Measurements from ENCODE around the gene RGP1.

The RGP1 gene

DNA sequence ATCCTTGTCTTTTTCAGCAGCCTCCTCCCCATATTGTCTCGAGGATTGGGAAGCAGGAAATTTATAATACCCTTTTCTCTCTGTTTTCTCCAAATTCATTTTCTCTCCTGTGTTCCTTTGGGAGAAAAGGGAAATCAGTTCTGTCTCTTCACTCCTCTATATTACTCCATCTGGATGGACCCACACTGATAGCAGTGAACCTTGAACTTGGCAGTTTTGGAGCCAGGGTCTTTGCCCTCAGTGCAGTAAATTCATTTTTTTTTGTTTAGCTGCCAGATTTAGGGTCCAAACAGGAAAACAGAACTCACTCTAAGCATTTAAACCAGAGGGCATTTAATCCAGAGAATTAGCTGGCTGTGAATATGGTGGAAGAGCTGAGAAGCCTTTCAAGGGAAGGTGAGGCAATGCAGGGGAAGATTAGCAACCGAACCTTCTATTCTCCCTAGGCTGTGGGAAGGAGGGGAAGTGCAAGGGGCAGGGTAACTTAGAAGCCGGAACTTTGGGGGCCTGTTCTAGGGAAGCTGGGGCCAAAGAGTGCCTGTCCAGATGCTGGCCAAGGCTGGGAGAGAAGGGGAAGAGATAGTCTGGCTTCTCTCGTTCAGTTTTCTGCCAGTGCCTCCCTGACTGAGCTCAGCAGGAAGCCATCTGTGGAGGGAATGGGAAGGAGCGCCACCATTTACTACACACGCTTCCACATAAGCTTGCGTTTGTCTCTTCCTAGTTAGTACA, 26.0 kb downstream of the RGP1 start:
- DNase-seq: no peak

DNA sequence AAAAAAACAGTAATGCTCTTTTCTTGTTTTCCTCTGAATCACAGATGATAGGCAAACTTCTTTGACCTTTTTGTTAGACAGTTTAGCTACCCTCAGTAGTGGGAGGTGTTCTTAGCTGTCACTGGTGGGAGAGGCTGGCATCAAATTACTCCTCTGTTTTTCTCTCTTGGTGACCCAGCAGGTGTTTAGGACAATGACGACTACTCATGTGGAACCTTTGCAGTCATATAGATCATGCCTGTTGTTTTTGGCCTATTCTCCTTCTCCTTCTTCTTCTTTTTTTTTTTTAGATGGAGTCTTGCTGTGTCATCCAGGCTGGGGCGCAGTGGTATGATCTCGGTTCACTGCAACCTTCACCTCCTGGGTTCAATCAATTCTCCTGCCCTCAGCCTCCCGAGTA, 26.9 kb downstream of the RGP1 start:
- DNase-seq: no peak

DNA sequence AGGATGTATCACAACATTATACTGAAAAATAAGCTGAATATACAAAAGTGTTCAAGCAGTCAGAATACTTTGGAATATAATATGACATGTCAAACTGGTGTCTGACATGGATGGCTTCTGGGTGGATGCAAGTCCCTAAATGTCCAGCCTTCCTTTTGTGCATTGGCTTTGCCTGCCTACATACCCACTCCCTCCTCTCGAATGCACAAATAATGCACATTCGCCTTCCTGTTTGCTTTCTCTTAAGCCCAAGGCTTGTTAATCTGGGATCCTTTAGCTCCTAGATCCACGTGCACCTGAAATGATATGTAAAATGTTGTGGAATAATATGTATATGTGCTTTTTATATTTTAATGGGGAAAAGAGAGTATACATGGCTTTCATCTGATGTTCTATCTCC, 29.4 kb downstream of the RGP1 start:
- DNase-seq: no peak

DNA sequence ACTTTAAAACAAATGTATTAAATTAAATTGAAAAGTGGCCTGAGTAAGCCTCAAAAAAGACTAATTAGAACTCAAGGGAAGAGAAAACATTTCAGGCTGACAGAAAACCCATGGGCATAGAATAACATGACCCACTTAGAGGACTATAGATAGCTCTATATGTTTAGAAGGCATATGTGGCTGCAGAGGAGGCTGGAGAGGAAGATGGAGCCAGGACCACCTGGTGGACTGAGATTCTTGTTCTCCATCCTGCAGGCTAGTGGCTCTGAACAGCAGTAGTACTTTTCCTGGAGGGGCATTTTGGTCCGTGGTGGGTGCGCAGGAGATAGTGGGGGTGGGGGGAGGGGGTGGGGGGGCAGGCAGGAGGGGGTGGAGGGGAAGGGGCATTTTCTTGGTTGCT, 32.0 kb downstream of the RGP1 start:
- DNase-seq: no peak

DNA sequence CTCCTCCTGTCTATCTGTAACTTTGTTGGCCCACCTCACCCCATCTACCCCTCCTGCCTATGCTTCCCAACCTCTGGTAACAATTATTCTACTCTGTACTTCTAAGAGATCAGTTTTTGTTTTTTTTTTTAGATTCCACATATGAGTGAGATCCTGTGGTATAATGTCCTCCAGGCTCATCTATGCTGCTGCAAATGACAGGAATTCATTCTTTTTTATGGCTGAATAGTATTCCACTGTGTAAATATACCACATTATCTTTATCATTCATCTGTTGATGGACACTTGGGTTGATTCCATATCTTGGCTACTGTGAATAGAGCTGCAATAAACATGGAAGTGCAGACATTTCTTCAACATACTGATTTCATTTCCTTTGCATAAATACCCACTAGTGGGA, 34.3 kb downstream of the RGP1 start:
- no peak for DNase-seq

DNA sequence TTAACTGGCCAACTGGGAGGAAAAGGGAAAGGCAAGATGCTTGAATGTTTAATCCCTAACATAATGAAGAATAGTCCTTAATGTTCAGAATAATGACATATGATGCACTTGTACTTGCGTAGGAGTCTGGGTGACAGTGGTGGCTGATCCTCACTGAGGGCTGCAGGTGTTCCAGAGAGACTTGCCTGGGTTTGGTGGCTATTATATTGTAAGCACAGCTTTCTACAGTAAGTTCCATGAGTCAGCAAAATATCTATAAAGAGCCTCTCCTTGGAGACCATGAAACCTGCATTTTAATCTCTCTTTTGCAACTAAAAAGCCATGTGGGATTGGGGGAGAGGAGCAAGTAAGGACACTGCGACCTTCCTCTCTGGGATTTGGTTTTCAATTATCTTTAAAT, 40.5 kb downstream of the RGP1 start:
- no peak for DNase-seq

DNA sequence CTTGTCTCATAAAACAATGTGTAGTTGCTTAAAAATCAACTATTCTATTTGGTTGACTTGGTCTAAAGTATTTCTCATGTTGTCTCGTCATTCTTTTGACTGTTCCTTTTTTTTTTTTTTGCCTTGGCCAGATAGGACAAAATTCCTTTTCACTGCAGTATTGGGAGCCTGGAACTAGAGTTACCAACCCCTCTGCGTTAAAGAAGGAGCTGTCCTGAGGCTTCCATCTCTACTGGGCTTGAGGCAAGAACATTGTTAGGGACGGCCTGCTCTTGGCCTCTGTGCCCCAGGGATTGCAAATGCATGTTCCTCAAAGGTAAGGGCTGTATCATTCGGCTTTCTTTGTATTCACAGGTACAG, 40.9 kb downstream of the RGP1 start:
- no peak for DNase-seq

DNA sequence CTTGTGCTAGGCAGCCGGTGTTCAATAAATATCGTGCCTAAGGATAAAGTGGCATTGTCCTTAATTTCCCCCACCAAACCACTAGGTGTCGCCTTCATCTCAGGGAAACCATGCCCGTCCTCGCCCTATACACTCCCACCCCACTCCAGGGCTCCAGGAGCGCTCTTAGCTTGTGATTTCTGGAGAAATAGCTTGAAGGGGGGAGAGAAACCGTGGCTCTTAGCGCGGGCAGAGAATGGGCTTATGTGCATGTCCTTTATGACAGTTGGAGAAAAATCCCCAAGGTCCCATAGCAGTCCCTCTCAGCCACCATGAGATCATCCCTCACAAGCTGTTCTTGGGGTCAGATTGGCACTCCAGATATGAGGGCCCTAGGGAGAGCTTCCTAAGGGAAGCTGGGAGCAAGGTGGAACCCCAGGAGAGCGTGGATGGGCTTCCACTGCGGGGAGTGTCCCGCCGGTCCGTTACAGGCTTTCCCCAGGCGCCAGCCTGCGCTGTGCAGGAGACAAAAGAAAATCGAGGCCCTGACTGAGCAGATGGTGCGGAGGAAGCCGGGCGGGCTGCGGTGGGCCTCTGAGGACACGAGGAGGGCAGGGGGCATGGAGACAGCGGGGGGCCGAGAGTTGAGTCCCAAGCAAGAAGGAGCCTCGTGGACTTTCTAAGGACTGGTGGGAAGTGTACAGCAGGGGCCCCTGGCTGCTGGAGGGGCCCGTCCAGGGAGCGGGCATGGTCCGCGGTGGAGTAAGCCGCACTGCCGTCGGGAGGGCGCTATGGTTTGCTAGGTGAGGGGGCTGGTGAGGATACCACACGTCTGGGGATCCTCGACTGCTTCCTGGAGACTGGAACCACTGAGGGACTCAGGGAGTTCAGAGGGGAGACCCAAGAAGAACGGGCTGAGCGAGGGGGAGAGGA, 41.6 kb downstream of the RGP1 start:
- DNase-seq: peak; percentile 82

DNA sequence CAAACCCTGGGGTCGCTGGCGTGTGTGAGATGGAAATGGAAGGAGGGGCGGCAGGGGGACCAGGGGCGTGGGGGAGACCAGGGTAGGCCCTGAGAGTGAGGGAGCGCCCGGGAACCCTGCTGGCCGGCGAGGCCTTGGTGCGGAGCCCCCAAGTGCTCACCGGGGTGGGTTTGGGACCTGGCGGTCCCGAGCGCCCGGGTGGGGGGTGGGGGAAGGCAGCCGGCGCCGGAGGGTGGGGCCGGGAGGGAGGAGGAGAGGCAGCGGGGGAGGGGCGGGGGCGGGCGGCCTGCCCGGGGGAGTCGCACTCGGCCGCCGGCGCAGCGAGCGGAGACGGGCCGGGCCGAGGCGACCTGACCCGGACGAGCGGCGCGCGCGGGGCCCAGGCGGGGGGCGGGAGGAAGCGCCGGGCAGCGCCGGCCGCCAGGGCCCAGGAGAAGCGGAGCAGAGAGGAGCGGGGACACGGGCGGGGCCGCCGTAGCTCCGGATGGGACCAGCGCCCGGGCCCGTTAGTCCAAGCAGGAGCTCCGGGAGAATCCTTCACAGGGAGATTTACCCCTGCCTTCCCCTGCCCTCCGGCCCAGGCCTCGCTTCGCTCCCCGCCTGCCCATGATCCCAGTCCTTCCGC, 42.3 kb downstream of the RGP1 start, which contains the start of gene NPR2:
TSS of gene NPR2 (plus strand) at position 295 of the 625 bp plus-strand sequence. CDS start 818 bp downstream, outside the sequence.
- DNase-seq: peak; percentile 75

DNA sequence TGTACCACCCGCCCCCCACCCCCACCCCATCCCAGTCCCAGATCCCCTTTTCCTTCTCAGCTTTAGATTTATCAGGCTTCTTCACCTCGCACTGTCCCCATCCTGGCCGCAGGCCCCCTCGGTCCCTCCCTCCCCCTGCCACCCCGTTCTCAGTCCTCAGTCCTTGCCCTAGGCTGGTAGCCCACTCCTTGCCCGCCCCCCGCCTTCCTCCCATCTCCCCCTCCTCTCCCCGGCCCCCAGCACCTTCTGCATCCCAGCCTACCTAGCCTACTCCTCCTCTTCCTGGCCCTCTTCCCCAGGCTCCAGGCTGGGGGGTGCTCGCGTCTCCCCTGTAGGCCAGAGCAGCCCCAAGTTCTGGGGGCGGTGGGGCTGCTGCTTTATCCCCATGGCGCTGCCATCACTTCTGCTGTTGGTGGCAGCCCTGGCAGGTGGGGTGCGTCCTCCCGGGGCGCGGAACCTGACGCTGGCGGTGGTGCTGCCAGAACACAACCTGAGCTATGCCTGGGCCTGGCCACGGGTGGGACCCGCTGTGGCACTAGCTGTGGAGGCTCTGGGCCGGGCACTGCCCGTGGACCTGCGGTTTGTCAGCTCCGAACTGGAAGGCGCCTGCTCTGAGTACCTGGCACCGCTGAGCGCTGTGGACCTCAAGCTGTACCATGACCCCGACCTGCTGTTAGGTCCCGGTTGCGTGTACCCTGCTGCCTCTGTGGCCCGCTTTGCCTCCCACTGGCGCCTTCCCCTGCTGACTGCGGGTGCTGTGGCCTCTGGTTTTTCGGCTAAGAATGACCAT, 43.1 kb downstream of the RGP1 start:
- no peak for DNase-seq

DNA sequence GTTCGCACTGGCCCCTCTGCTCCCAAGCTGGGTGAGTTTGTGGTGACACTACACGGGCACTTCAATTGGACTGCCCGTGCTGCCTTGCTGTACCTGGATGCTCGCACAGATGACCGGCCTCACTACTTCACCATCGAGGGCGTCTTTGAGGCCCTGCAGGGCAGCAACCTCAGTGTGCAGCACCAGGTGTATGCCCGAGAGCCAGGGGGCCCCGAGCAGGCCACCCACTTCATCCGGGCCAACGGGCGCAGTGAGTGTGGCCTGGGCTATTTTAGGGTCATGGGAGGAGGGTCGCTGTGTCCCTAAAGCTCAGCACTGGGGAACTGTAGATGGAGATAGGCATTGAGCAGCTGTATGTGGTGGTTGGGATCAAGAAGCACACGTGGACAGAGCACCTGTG, 43.7 kb downstream of the RGP1 start:
- no peak for DNase-seq

DNA sequence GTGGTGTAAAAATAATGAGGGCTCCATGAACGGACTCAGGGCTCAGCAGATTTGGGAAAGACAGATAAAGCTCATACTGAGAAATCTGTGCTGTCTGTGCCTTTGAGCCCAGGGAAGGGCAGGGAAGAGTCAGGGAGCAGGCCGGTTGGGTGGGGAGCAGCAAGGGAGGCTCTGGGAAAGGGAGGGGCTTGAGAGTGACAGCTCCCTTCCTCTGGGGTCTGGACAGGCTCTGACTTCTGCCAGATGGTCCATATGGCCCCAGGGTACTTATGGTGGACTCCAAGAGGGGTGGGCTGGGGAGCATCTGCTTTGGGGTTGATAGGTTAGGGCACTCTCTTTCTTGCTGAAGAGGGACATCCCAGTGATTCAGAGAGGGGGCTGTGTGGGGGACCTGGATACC, 44.4 kb downstream of the RGP1 start:
- no peak for DNase-seq

DNA sequence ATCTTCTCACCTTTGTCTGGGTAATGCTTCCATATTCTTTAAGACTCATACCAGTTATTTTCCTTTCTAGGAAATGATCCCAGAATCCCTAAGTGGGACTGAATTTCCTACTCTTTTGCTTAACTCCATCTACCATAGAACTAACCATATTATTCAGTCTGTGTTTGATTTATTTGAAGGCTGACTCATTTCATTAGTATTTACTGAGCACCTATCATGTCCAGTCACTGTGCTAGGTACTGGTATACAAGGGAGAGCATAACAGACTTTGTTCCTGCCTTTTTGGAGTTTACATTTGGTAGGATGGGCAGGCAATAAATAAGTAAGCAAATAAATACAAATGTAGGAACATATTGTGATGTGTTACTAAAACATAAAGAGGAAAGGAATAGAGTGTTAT, 46.6 kb downstream of the RGP1 start:
- DNase-seq: no peak

DNA sequence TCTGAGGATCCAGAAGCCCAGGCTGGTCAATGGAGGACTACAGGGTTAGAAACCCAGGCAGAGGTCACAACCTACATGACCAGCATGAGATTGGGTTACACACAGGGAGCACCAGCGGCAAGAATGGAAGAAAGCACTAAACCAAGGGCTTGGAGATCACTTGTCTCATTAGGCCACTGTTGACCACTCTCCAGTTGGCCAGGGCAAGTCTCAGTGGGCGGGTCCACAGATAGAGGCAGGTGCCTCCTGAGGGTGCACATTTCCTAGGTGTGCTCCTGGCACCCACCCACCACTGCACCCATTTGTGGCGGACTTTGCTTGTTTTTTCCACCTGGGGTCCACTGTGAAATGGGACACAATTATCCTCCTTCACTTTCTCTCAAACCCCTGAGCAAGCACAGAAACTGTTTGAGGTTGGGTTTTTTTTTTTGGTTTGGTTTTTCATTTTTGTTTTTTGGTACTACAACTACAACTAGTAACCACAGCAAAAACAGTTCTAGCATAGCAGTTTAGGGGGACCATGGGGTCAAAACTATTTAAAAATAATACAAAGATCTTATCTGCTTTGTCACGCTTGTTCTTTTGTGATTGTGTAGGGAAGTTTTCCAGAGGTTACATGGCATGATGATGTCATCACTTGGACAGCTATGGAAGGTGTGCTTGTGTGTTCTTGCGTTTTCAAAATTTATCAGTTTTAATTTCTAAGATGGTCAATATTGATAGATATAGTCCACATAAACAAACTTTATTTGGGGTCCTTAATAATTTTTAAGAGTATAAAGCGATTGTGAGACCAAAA, 48.4 kb downstream of the RGP1 start:
- DNase-seq: no peak

DNA sequence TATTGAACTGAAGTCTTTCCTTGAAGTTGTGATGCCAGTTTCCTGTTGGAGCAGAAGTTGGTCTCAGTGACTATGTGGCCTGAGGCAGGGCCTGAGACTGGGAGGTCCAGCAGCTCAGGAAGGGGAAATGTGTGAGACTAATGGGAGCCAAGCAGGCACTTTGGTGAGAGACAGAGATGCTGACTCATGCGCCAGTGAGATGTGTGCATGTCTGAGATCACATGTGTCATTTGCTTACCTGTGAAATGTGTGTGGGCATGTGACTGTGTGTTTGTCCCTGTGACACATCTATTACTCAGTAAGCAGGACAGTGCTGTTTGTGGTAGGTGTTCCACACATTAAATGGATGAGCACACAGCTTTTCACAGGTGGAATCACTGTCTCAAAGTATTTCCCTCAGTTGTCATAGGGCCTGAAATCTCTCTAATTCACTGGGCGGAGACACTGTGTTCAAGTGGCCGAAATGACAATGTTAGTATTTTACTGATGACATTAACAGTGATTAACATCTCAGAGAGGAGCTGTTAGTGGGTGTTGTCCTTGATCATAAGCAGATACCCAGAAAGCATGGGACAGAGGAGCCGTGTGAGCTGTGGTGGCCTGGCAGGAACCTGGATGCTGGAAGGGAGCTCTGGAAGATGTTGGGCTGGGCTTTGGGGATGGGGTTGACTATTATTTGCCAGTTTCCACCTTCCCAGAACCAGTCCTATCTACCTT, 49.7 kb downstream of the RGP1 start:
- DNase-seq: no peak

DNA sequence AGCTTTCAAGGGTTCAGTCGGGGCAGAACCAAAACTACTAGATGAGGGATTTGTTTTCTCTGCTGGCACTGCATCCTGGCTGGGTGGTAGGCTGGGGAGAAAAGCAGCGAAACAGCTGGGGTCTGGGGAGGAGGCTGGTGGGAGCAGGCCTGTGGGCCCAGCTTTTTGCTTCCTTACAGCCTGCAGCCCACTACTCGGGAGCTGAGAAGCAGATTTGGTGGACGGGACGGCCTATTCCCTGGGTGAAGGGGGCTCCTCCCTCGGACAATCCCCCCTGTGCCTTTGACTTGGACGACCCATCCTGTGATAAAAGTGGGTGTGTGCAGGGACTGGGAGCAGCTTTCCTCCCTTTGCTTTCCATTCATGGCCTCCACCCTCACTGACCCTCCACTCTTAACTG, 51.4 kb downstream of the RGP1 start:
- DNase-seq: no peak

DNA sequence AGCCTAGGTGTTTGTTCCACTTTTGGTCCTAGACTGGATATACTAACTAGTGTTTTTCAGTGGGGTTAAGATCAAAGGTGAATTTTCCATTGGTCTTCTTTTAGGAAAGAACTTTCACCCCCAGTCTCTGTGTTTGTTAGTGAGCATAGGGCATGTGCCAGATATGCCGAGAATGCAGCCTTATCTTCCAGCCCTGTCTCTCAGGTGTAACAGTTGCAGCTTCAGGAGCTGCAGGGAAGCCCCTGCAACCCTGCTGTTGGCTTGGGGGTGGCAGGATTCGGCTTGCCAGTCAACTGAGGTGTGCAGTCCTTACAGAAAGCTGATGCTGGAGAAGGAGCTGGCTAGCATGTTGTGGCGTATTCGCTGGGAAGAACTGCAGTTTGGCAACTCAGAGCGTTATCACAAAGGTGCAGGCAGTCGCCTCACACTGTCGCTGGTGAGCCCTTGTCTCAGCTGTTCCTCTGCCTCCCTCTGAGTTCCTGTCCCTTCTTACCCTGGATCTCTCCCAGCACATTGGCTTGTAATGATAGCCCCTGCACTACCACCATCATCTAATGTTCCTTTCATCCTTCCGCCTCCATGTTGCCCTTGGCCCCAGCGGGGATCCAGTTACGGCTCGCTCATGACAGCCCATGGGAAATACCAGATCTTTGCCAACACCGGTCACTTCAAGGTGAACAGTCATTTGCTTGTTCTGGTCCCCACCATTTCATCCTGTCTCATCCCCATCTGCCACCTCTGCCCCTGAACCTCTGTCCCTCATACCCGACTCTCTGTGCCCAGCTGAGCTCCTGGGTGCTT, 52.4 kb downstream of the RGP1 start:
- no peak for DNase-seq

DNA sequence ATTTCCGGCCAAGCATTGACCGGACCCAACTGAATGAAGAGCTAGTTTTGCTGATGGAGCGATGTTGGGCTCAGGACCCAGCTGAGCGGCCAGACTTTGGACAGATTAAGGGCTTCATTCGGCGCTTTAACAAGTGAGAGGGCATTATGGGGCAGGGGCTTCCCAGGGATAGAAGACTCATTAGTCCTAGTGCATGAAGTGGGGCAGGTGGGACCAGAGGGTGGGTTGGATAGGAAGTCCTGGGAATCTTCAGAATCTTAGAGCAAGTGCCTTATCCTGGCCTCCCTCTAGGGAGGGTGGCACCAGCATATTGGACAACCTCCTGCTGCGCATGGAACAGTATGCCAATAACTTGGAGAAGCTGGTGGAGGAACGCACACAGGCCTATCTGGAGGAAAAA, 57.0 kb downstream of the RGP1 start:
- no peak for DNase-seq

All from left hindlimb (tissue), 1 donor.